Vagina (tissue), 2 donors: Measurements from ENCODE around the gene FEM1C. TPM values are rescaled to one million over a fixed set of nuclear protein-coding genes. Genes with fewer than 3 reads are reported as not detected.
A peak's percentile ranks its signal among the peaks of the same experiment; 100 is the strongest.

Experiments
- DNase-seq, 2 donors: peaks; one replicate each; pipeline ENCODE4 v3.0.0-alpha.2; 2017; ENCODE audit errors: extremely low spot score in 2 of 2
- H3K27ac ChIP-seq: fragments of 200-600 bp; sonication (generic); one replicate; pipeline ENCODE4 v1.5.1; 2019
- H3K27me3 ChIP-seq: fragments of 200-600 bp; sonication (generic); one replicate; pipeline ENCODE4 v1.5.1; 2019
- H3K36me3 ChIP-seq, 2 donors: fragments of 200-600 bp; sonication (generic); one replicate each; pipeline ENCODE4 v1.5.1; 2017 to 2019
- H3K4me1 ChIP-seq: fragments of 200-600 bp; sonication (generic); one replicate; pipeline ENCODE4 v1.5.1; 2019
- H3K4me3 ChIP-seq, 2 donors: fragments of 200-600 bp; sonication (generic); 1 replicate in 1 of 2; 2 replicates in 1 of 2; pipeline ENCODE4 v1.5.1; 2016 to 2019
- H3K9me3 ChIP-seq: fragments of 200-600 bp; sonication (generic); one replicate; pipeline ENCODE4 v1.5.1; 2019
- CTCF ChIP-seq, 3 experiments: fragments of 450-650 bp in 2 of 3; fragments of 200-600 bp in 1 of 3; sonication (generic) in 1 of 3; IDR thresholded peaks; one replicate each; pipeline ENCODE4 v1.5.1; 2017 to 2019; ENCODE audit warnings: antibody characterized with exemption in 3 of 3, mild to moderate bottlenecking in 2 of 3, moderate library complexity in 2 of 3
- POLR2A ChIP-seq, 2 donors: fragments of 450-650 bp; IDR thresholded peaks; one replicate each; pipeline ENCODE4 v1.6.1; 2017; ENCODE audit warnings: antibody characterized with exemption in 2 of 2, mild to moderate bottlenecking in 2 of 2, moderate library complexity in 2 of 2
- POLR2AphosphoS5 ChIP-seq, 2 donors: sonication (generic); formaldehyde crosslinking; IDR thresholded peaks; one replicate each; pipeline ENCODE4 v1.9.0; 2017; ENCODE audit warnings: antibody characterized with exemption in 2 of 2, mild to moderate bottlenecking in 2 of 2, low read depth in 1 of 2; ENCODE audit not compliant: insufficient read depth in 1 of 2
- intact Hi-C: fragments of 100-400 bp; cut with DNase I; formaldehyde crosslinking; loops from one replicate; pipeline ENCODE4 v1.15.1; 2023
- total RNA-seq: library from RNA; depleted of rRNA; stranded (reverse); fragments of >200 nt; gene quantifications from one replicate; pipeline ENCODE4 v1.2.3, GENCODE V29; 2016

The FEM1C gene
- total RNA-seq, 1 donor from 2014 or later, result 16.5 TPM

GRCh38 chr5:115551415-115551814 lies 6.8 kb upstream of the FEM1C start:
- no peaks in the 10 kb centered on the region for H3K27me3 ChIP-seq
- peak overlapping the region; percentile 30 for H3K27ac ChIP-seq
- intact Hi-C loops, result no loop called here

DNA sequence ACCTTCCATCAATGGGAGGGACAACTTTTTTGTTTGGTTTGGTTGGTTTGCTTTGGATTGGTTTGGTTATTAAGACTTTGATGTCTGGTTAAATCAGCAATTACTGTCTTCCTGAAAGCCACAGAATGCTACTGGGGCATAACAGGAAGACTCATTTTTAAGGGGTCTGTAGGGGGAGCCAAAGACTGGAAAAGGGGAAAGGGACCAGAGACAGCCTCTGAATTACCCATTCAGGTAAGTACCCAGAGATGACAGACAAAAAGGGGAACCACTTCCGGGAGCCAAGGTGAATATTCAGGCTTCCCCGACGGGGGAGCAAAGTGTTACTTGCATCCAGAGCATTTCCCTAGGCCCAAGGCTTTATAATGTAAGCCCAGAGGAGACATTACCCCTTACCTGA lies 4.6 kb upstream of the FEM1C start:
- H3K36me3 ChIP-seq, result no peaks in the 10 kb centered on the region
- TF ChIP-seq POLR2AphosphoS5 (IDR thresholded peaks at IDR 0.05; ENCODE audit: insufficient read depth in 1 of 2, low read depth in 1 of 2) (no peak), POLR2A (IDR thresholded peaks at IDR 0.05) (no peak), CTCF (IDR thresholded peaks at IDR 0.05) (no peak)

More at GRCh38 chr5:115551415-115551814, 6.8 kb upstream of the FEM1C start:
- no peak for TF ChIP-seq CTCF (IDR thresholded peaks at IDR 0.05)
- TF ChIP-seq POLR2A (IDR thresholded peaks at IDR 0.05), result no peak
- no peak for TF ChIP-seq POLR2AphosphoS5 (IDR thresholded peaks at IDR 0.05; ENCODE audit: insufficient read depth in 1 of 2, low read depth in 1 of 2)
- no peaks in the 10 kb centered on the region for H3K4me1 ChIP-seq
- no peaks in the 10 kb centered on the region for H3K9me3 ChIP-seq
- DNase-seq, result no peak
- H3K36me3 ChIP-seq, result no peaks in the 10 kb centered on the region
- H3K4me3 ChIP-seq, result no peak overlapping the region

GRCh38 chr5:115548683-115549082 lies 4.1 kb upstream of the FEM1C start:
- Histone ChIP-seq H3K27ac (no peak overlapping the region), H3K4me1 (no peaks in the 10 kb centered on the region), H3K36me3 (no peaks in the 10 kb centered on the region), H3K9me3 (no peaks in the 10 kb centered on the region), H3K27me3 (no peaks in the 10 kb centered on the region), H3K4me3 (no peak overlapping the region)
- no peak for DNase-seq
- TF ChIP-seq POLR2A (IDR thresholded peaks at IDR 0.05), result no peak
- no peak for TF ChIP-seq CTCF (IDR thresholded peaks at IDR 0.05)
- TF ChIP-seq POLR2AphosphoS5 (IDR thresholded peaks at IDR 0.05; ENCODE audit: insufficient read depth in 1 of 2, low read depth in 1 of 2), result no peak
- intact Hi-C loops, result no loop called here

More for the DNA sequence above, 4.6 kb upstream of the FEM1C start:
- no peak overlapping the region for H3K27ac ChIP-seq
- intact Hi-C loops, result no loop called here
- H3K4me1 ChIP-seq, result no peaks in the 10 kb centered on the region
- no peak overlapping the region for H3K4me3 ChIP-seq
- DNase-seq, result no peak
- H3K27me3 ChIP-seq, result no peaks in the 10 kb centered on the region
- no peaks in the 10 kb centered on the region for H3K9me3 ChIP-seq

GRCh38 chr5:115545351-115545882 lies 842 bp upstream of the FEM1C start:
- Histone ChIP-seq H3K4me3 (peak overlapping the region; percentile 73 to 89), H3K9me3 (no peaks in the 10 kb centered on the region), H3K27me3 (no peaks in the 10 kb centered on the region), H3K4me1 (peaks cover 31% of the 10 kb centered on the region), H3K36me3 (no peaks in the 10 kb centered on the region), H3K27ac (peak overlapping the region; percentile 68)
- intact Hi-C loops, result no loop called here
- DNase-seq, result no peak
- no peak for TF ChIP-seq POLR2AphosphoS5 (IDR thresholded peaks at IDR 0.05; ENCODE audit: insufficient read depth in 1 of 2, low read depth in 1 of 2)
- TF ChIP-seq CTCF (IDR thresholded peaks at IDR 0.05), result no peak
- no peak for TF ChIP-seq POLR2A (IDR thresholded peaks at IDR 0.05)

- Histone ChIP-seq H3K27ac (peak overlapping the region; percentile 98), H3K4me3 (peak overlapping the region; percentile 73 to 89), H3K9me3 (no peaks in the 10 kb centered on the region), H3K4me1 (peaks cover 45% of the 10 kb centered on the region), H3K36me3 (peaks cover 0 to 5% of the 10 kb centered on the region in 2 donors), H3K27me3 (no peaks in the 10 kb centered on the region)
- TF ChIP-seq POLR2A (IDR thresholded peaks at IDR 0.05) (peak in 1 of 2 donors; percentile 25), POLR2AphosphoS5 (IDR thresholded peaks at IDR 0.05; ENCODE audit: insufficient read depth in 1 of 2, low read depth in 1 of 2) (no peak)
- peak in 1 of 2 donors; percentile 89 for DNase-seq
- intact Hi-C loops, result no loop called here
Observed at GRCh38 chr5:115544043-115544435, 536 bp downstream of the FEM1C start.
